ENCODE measurements around the gene HMOX2.

HMOX2 gene

DNA sequence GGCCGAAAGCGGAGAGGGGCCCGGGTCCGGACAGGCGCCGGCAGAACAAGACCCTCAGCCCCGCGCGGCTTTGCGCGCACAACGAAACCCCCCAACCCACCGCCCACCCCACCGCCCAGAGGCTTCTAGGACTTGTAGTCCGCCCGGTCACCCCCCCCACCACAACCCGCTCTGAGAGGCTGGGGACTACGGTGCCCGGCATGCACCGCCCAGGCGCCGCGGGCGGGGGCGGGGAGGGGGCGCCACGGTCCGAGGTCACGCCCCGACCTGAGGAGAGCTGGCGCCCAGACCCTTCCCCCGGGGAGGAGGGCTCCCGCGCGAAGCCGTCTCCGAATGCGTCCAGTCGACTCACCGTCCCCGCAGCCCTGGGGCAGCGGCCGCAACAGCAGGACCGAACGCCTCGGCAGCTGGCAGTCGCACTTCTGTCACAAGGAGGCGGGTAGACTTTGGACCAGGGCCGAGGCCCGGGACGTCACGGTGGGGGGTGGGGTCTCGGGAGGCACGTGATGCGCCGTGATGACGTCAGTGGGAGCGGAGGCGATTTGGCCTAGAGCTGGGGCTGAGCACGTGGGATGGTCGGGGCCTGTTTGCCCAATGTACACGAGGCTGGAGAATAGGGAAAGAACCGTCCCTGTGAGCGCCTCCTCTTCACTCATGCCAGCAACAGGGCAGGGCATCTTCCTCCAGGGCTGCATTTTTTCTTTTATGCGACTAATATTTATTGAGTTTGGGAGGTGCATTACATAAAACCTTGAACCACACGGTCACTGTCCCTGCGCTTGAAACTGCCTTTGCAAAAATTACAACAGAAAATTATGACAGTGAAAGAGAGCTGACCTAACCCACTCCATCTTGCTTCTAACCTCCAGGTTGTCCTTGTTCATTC lies 62.4 kb downstream of the HMOX2 start, which contains the start of gene CDIP1:
Gene CDIP1, minus strand, starts transcription at position 424 of the 886 bp plus-strand sequence. CDS start 24,643 bp downstream, outside the sequence.
- Histone ChIP-seq H2AFZ (ENCODE audit: low read depth, low read length) (no peak within 1 kb of the TSS), H4K20me1 (ENCODE audit: insufficient read depth, low read length) (no peaks in the 10 kb centered on the region), H3K4me3 (ENCODE audit: low read length) (no peak within 1 kb of the TSS), H3K79me2 (ENCODE audit: low read length) (no peaks in the 10 kb centered on the region), H3K27ac (ENCODE audit: low read length) (no peak within 1 kb of the TSS), H3K36me3 (replicated peaks; ENCODE audit: low read depth, low read length) (no peaks in the 10 kb centered on the region), H3K4me1 (ENCODE audit: low read length) (no peaks in the 10 kb centered on the region; the same call in 1 of the 2 replicates), H3K9ac (ENCODE audit: low read length) (no peak within 1 kb of the TSS), H3K9me3 (ENCODE audit: insufficient read depth, low read length) (peaks cover 7% of the 10 kb centered on the region), H3K27me3 (ENCODE audit: low read depth, low read length) (0 out of 2 replicates have a peak, but pooled peaks cover 3% of the 10 kb centered on the region), H3K4me2 (ENCODE audit: low read length) (no peak within 1 kb of the TSS)
- no peak for TF ChIP-seq EZH2phosphoT487 (IDR thresholded peaks at IDR 0.05; ENCODE audit: low read depth)
- TF ChIP-seq, protein P1, sequence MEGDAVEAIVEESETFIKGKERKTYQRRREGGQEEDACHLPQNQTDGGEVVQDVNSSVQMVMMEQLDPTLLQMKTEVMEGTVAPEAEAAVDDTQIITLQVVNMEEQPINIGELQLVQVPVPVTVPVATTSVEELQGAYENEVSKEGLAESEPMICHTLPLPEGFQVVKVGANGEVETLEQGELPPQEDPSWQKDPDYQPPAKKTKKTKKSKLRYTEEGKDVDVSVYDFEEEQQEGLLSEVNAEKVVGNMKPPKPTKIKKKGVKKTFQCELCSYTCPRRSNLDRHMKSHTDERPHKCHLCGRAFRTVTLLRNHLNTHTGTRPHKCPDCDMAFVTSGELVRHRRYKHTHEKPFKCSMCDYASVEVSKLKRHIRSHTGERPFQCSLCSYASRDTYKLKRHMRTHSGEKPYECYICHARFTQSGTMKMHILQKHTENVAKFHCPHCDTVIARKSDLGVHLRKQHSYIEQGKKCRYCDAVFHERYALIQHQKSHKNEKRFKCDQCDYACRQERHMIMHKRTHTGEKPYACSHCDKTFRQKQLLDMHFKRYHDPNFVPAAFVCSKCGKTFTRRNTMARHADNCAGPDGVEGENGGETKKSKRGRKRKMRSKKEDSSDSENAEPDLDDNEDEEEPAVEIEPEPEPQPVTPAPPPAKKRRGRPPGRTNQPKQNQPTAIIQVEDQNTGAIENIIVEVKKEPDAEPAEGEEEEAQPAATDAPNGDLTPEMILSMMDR (IDR thresholded peaks at IDR 0.05; ENCODE audit: low read depth, low read length) = no peak

GRCh38 chr16:4539716-4540284 lies 63.6 kb downstream of the HMOX2 start:
- no peak for TF ChIP-seq EZH2phosphoT487 (IDR thresholded peaks at IDR 0.05; ENCODE audit: low read depth)
- TF ChIP-seq, protein P1 (IDR thresholded peaks at IDR 0.05; ENCODE audit: low read depth, low read length) = no peak
- Histone ChIP-seq H3K4me3 (ENCODE audit: low read length) (no peak overlapping the region), H2AFZ (ENCODE audit: low read depth, low read length) (no peak overlapping the region), H3K9ac (ENCODE audit: low read length) (no peak overlapping the region), H3K27ac (ENCODE audit: low read length) (no peak overlapping the region), H3K9me3 (ENCODE audit: insufficient read depth, low read length) (peaks cover 7% of the 10 kb centered on the region), H3K4me2 (ENCODE audit: low read length) (no peak overlapping the region), H3K4me1 (ENCODE audit: low read length) (no peaks in the 10 kb centered on the region; the same call in 1 of the 2 replicates), H3K36me3 (replicated peaks; ENCODE audit: low read depth, low read length) (no peaks in the 10 kb centered on the region), H4K20me1 (ENCODE audit: insufficient read depth, low read length) (no peaks in the 10 kb centered on the region), H3K79me2 (ENCODE audit: low read length) (no peaks in the 10 kb centered on the region), H3K27me3 (ENCODE audit: low read depth, low read length) (0 out of 2 replicates have a peak, but pooled peaks cover 3% of the 10 kb centered on the region)

DNA sequence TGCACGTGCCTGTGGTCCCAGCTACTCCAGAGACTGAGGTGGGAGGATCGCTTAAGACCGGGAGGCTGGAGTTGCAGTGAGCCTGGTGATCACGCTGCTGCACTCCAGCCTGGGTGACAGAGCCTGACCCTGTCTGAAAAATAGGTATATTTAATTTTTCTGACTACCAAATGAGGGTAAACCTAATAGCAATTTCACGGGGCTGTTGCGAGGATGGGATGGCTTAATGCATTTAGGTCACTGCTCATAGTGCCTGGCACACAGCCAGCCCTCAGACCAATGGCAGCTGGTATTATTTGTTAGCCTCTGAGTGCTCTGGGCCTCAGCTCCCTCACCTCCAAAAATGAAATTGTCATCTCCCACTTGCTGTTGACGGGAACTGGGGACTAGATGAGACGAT lies 68.3 kb downstream of the HMOX2 start:
- Histone ChIP-seq H4K20me1 (ENCODE audit: insufficient read depth, low read length) (no peaks in the 10 kb centered on the region), H3K36me3 (replicated peaks; ENCODE audit: low read depth, low read length) (no peaks in the 10 kb centered on the region), H3K27me3 (ENCODE audit: low read depth, low read length) (0 out of 2 replicates have a peak, but pooled peaks cover 3% of the 10 kb centered on the region), H3K4me3 (ENCODE audit: low read length) (no peak overlapping the region), H3K9me3 (ENCODE audit: insufficient read depth, low read length) (peaks cover 7% of the 10 kb centered on the region), H3K4me2 (ENCODE audit: low read length) (no peak overlapping the region), H2AFZ (ENCODE audit: low read depth, low read length) (no peak overlapping the region), H3K79me2 (ENCODE audit: low read length) (no peaks in the 10 kb centered on the region), H3K27ac (ENCODE audit: low read length) (no peak overlapping the region), H3K4me1 (ENCODE audit: low read length) (peaks cover 4% of the 10 kb centered on the region; the same call in 1 of the 2 replicates), H3K9ac (ENCODE audit: low read length) (no peak overlapping the region)
- TF ChIP-seq EZH2phosphoT487 (IDR thresholded peaks at IDR 0.05; ENCODE audit: low read depth) = no peak
- TF ChIP-seq, protein P1 (IDR thresholded peaks at IDR 0.05; ENCODE audit: low read depth, low read length) = no peak

- Histone ChIP-seq H3K4me3 (ENCODE audit: low read length) (no peak overlapping the region), H2AFZ (ENCODE audit: low read depth, low read length) (no peak overlapping the region)
These were observed 71.9 kb downstream of the HMOX2 start for GRCh38 chr16:4548124-4548523.

More at GRCh38 chr16:4548124-4548523, 71.9 kb downstream of the HMOX2 start:
- Histone ChIP-seq H3K36me3 (replicated peaks; ENCODE audit: low read depth, low read length) (no peaks in the 10 kb centered on the region), H3K27ac (ENCODE audit: low read length) (no peak overlapping the region), H3K79me2 (ENCODE audit: low read length) (no peaks in the 10 kb centered on the region), H4K20me1 (ENCODE audit: insufficient read depth, low read length) (no peaks in the 10 kb centered on the region), H3K9me3 (ENCODE audit: insufficient read depth, low read length) (no peaks in the 10 kb centered on the region), H3K4me1 (ENCODE audit: low read length) (peaks cover 4% of the 10 kb centered on the region; the same call in 1 of the 2 replicates), H3K27me3 (ENCODE audit: low read depth, low read length) (peaks cover 10% of the 10 kb centered on the region), H3K9ac (ENCODE audit: low read length) (no peak overlapping the region), H3K4me2 (ENCODE audit: low read length) (no peak overlapping the region; the same call in 1 of the 2 replicates)
- TF ChIP-seq, protein P1 (IDR thresholded peaks at IDR 0.05; ENCODE audit: low read depth, low read length) = no peak
- no peak for TF ChIP-seq EZH2phosphoT487 (IDR thresholded peaks at IDR 0.05; ENCODE audit: low read depth)

All from OCI-LY3 (cell line).